CD4-positive, alpha-beta T cell treated with Interleukin-10 for 1 hour (primary cell): Measurements from ENCODE around the gene API5.
"Not testable (repeated sequence)": the region's sequence is repeated elsewhere in the genome, so short reads cannot be mapped to it uniquely, and the experiment has no call there.

Experiments used
- DNase-seq: peaks from one replicate; pipeline ENCODE4 v3.0.0-alpha.2; 2020

Gene API5

DNA sequence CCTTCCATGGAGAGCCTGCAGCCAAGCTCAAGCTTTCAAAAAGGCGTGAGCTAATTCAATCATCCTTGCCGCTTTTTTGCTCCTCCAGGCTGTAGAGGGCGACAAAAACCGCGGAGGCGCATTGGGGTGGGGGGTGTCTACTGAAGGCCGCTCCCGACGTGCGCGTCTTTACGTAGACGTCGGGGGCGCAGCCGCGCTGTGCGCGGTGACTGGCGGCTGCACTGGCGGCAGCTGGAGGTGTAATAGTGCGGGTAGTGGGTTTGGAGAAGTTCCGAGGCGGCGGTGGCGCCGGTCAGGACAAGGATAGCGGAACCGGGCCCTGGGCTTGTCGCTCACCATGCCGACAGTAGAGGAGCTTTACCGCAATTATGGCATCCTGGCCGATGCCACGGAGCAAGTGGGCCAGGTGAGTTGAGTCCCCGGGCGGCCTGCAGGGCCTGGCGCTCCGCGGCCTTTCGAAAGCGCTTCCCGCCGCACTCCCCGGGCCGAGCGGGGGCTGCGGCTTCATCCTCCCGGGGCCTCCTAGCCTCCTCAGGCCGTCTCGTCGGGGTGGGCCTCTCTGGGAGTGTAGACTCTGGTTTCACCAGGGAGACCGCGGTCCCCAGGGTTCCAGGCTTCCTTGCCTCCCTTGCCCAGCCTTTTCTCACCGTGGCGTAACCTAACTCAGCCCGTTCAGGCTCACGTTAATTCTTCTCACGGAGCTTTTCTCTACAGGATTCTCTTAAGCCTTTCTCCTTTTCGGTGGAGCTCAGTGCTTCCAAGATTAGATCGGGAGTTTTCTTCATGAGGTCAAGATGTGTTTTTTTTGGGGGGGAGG lies at the start of gene API5:
API5 (plus strand) TSS at position 206 of the 817 bp plus-strand sequence; CDS start at position 338, 132 bp downstream.
- peak; percentile 93 for DNase-seq

- no peak for DNase-seq
These were observed 43.8 kb upstream of the API5 start for GRCh38 chr11:43267856-43268580.

DNA sequence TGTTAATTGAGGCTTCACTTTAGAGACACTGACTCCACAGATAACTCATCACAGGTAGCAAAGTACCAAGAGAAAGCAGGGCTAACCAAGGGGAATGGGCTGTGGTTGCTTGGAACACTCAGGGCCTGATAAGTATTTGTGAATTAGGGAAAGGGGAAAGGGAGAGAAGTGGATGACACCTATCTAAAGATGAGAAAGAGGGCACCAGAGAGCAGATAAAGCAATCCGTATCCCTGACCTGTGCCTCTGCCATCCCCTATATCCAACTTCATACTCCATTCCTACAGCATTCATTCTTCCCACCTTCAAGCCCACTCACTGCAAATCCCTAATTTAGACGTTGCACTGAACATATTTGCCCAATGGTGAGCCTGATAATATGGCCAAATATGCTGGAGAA lies 43.0 kb upstream of the API5 start:
- no peak for DNase-seq

DNA sequence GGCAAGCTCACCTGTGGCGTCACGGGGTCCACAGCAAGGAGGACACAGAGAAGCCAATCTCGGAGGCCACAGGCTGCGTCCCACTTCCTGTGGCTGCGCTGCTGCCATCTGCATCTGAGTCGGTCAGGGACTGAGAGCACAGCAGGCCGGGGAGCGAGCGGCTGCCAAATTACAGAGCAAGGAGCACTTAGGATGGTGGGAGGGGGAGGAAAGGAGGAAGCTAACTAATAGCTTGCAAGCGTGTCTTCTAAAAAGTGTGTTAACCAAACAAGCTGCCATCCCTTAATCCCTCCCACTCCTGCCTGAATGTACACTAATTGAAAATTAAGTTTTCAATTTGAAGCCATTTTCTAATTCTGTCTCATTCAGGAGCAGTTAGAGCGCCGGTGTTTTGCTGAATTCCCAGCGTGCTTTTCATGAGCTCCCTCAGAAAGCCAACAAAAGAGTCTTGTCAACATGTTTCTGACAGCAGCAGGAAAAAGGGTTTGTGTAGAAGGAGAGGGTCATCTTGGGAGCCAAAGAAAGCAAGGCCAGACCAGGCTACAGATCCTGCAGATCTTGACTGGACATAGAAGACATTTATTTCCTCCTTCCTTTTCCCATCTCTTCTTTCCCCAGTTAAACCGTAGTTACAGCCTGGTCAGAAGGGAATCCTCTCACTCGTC lies 42.4 kb upstream of the API5 start:
- no peak for DNase-seq

- DNase-seq: no peak
These were observed 41.3 kb upstream of the API5 start for GRCh38 chr11:43270468-43270867.

- no peak for DNase-seq
These were observed 33.4 kb upstream of the API5 start for GRCh38 chr11:43278193-43278956.

DNA sequence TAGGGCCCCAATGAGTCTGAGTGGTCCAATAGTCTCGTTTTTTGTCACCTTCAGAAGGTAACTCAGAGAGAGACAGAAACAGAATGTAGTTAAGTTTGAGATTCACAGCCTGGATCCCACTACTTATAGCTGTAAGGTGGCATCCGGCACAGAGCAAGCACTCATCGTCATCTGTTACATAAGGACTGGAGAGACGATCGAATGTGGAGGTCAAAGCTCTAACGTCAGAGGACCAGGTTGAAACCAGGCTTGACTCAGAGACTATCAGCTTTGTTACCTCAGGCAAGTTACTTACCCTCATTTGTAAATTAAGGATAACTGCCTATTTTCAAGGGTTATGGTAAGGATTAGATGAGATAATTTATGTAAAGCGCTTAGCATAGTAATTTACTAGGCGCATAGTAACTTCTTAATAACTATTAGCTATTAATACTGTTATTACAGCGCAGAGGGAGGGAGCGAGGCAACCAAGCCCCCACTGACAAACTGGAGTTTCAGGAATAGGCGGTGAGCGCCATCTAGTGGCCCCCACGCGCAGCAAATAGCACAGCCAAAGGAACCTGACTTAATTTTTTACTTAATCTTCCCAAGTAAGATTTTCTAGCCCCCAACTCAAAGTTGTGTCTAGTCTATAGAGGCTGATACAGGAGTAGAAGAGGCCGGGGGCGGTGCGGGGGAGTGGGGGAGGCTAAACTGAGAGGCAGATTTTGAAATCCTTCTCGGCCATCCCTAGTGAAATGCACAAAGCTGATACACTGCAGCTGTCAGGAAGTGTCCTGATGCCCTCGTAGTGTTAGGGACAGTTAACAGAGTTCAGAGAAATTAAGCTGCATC lies 29.0 kb upstream of the API5 start:
- peak; percentile 21 for DNase-seq

DNA sequence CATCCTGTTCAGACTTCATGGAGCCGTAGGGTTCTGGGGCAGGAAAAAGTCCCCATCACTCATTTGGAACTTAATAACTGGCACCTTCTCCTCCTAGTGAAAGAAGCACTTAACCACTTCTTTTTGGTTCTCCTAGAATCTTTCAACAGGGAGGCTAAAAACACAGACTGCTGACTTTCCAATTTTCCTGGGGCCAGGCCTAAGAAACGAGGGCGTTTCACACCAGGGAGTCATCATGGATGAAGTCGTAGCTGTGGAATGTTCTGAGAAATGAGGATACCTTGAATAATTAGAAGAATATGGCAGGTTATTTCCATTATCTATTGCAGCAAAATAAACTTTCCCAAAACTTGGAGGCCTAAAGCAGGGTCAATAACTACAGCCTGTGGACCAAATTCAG lies 26.0 kb upstream of the API5 start:
- DNase-seq: no peak

DNA sequence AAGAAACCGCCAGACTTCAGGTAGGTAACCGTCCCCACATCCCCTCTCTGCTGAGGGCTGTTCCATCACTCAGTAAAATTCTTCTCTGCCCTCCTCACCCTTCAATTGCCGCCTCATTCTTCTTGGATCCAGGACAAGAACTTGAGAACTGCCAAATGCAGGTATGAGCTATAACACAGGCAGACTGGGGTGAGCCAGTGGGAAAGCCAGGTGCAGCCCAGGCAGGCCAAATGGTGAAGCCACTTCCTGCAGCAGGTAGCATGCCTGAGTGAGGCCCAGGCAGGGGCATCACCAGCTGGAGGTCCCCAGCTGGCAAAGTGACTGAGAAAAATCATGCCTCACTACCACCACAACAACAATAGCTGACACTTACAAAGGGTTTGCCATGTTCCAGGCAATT lies 22.4 kb upstream of the API5 start:
- no peak for DNase-seq

DNA sequence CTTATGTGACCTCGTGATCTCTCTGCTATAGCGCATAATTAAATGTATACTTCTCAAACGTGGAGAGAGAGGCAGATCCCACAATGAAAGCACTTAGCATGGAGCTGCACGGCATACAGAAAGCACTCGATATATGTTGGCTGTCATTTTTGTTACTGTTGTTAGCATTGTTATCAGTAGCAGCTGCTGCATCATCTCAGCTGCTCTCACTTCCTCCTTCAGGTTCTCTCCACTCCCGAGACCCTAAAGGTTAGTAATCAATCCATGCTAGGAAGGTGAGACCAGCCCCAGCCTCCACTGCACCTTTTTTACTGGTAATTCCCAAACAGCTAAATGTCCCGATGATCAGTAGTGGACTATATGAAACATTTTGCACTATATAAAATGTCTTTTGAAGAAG lies 13.4 kb upstream of the API5 start:
- DNase-seq: no peak

DNA sequence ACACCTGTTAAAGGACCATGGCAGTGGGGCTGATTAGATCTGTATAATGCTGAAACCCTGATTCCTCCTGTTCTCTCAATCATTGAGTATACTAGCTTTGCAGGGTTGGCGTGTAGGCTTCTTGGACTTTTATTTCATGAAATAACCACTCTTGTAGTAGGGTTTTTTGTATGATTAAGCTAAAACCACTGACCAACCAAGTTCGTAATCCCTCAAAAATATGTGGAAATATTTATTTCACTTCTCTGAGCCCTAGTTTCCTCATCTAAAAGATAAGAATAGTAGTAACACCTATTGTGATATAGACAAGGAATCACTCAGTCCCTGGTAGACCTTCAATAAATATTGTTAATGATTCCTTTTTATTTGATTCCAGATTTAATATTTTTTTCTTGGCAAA lies 4.2 kb downstream of the API5 start:
- no peak for DNase-seq

DNA sequence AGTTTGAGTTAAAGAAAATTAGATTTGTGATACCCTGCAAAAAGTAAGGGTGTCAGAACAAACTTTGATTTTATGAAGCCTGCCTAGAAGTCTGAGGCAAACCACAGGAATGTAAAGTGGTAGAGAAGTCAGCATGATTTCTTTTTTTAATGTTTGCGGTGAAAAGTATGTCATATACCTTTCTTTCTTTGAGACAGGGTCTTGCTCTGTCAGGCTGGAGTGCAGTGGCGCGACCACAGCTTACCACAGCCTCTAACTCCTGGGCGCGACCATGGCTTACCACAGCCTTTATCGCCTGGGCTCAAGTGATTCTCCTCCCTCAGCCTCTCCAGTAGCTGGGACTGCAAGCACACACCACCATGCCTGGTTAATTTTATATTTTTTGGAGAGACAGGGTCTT lies 4.7 kb downstream of the API5 start:
- DNase-seq: peak; percentile 8

- no peak for DNase-seq
These were observed 16.2 kb downstream of the API5 start for GRCh38 chr11:43327987-43328386.

DNA sequence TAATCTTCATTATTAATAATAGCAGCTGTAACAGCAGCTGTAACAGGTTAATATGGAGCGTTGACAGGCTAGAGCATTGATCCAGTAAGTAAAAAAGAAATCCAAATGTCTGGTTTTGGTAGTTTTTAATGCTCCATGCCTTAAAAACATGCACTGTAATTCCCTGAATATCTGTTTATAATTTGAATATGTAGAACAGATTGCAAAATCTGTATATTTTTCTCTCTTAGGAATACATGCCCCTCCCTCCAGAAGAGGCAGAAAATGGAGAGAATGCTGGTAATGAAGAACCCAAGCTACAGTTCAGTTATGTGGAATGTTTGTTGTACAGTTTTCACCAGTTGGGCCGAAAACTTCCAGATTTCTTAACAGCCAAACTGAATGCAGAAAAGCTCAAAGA lies 16.7 kb downstream of the API5 start:
- no peak for DNase-seq

DNA sequence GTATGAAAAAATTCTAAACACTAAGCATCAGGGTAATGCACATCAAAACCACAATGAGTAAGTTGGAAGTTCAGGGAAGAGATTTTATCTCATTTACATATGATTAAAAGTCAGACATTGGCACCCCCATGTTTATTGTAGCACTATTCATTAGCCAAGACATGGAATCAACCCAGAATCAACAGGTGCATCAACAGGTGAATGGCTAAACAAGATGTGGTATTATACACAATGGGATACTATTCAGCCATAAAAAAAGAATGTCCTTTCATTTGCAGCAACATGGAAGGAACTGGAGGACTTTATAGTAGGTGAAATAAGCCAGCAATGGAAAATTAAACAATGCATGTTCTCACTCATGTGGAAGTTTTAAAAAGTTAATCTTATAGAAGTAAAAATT lies 29.4 kb downstream of the API5 start:
- DNase-seq: no peak

DNA sequence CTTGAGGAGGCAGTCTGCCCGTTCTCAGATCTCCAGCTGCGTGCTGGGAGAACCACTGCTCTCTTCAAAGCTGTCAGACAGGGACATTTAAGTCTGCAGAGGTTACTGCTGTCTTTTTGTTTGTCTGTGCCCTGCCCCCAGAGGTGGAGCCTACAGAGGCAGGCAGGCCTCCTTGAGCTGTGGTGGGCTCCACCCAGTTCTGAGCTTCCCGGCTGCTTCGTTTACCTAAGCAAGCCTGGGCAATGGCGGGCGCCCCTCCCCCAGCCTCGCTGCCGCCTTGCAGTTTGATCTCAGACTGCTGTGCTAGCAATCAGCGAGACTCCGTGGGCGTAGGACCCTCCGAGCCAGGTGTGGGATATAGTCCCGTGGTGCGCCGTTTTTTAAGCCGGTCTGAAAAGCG lies 39.6 kb downstream of the API5 start:
- not testable (repeated sequence) for DNase-seq

GRCh38 chr11:43354311-43354710 lies 42.5 kb downstream of the API5 start:
- no peak for DNase-seq

DNA sequence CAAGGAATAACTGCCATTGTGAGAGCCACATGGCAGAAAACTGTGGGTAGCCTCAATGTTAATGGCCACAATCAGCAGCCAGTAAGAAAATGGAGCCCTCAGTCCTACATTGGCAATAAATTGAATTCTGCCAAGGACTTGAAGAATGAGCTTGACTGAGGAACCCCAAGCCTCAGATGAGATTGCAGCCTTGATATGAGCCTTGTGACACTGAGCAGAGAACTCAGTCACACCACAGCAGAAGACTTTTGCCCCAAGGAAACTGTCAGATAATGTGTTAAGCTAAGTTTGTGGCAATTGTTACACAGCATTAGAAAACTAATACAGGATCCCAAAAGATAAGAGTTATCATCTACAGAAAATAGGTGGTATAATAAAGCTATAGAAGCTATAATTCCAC lies 44.5 kb downstream of the API5 start:
- DNase-seq: no peak

DNA sequence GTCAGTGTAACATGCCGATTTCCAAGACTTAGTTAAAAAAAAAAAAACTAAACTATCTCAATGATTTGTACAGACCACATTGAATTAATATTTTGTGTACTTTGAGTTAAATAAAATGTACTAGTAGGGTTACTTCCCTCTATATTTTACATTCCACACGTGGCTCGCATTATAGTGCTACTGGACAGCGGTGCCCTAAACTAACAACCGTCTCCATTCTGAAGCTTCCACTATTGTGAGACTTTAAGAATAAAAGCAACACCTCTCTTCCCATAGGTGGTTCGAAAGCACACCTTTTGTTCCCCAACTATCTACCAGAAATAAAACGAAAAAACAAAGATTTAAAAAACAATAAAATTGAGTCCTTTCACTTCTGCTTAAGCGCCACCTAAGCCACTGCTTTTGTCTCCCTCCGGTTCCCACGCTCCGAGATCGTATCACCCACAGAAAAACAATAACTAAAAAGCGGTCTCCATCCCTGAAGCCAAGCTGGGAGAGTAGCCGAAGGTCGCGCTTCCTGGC lies 46.5 kb downstream of the API5 start:
- DNase-seq: no peak

DNA sequence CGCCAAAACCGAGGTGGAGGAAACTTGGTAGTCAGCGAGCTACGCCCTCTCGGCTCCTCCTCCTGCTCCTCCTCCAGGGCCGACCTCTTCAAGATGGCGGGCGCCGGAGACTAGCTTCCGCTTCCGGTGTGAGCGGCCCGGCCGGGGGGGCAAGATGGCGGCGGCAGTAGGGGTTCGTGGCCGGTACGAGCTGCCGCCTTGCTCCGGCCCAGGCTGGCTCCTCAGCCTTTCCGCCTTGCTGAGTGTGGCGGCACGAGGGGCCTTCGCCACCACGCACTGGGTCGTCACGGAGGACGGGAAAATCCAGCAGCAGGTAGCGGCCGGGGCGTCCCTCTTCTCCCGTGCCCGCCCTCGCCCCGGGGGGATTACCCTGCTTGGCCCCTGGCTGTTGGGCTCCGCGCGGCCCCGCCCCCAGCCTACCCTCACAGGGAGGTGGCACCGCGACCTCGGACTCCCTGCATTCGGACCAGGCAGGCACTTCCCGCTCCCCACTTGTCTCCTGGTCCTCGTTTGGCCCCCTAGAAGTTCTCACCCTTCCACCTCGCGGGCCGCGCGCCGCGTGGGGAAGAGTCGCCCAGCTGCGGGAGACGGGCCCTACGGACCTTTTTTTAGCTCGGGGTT lies 47.1 kb downstream of the API5 start, which contains the start of gene TTC17:
TTC17 (plus strand) TSS at position 120 of the 621 bp plus-strand sequence; CDS start at position 155, 35 bp downstream.
- peak; percentile 92 for DNase-seq

DNA sequence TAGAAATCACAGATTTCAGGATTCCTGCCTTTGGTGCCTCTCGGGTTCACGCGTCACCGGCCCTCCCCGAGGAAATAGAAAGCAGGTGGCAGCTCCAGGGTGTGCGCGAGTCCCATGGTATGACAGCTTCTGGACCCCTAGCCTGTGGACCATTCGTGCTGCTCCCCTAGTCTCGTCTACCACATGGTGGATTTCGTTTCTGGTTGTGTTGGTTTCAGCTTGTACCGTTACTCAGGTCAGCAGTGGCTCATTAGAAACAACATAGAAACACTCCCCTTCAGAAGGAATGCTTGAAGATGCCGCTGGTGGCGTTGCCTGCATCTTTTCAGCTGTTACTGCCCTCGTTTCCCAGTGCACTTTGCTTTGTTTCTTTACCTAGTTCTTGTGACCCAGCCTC lies 47.6 kb downstream of the API5 start:
- peak; percentile 37 for DNase-seq
